HepG2 (cell line): ENCODE results near the gene TRIM22. TPM values are rescaled to one million over a fixed set of nuclear protein-coding genes. Genes with fewer than 3 reads are reported as not detected.
A peak's percentile ranks its signal among the peaks of the same experiment; 100 is the strongest.

Source experiments
- ATAC-seq: fragments of 200-7000 bp; cut with Tn5 transposase; 3 replicates; pipeline ENCODE4 v1.9.1; 2020; ENCODE audit warnings: mild to moderate bottlenecking, moderate library complexity
- BruUV-seq: library from RNA; stranded (reverse); fragments of 400-500 nt; replicated peaks from 2 replicates; lab custom pipeline; 2021; lab: Mats Ljungman, UMichigan
- CTCF ChIA-PET: fragments of 300-600 bp; formaldehyde crosslinking; extraction: SDS; loops from one replicate; lab custom pipeline; 2021; ENCODE audit warnings: low total read pairs, inconsistent platforms, low intra/inter-chr PET ratio; lab: Yijun Ruan, JAX
- POLR2A ChIA-PET: fragments of 350-600 bp; sonication (Branson Sonifier 250); formaldehyde crosslinking; loops from one replicate; lab custom pipeline; 2020; ENCODE audit warnings: antibody characterized with exemption, inconsistent platforms; lab: Yijun Ruan, JAX
- DNase-seq: peaks from one replicate; pipeline ENCODE4 v3.0.0-alpha.2; 2015; ENCODE audit warnings: low spot score
- FAIRE-seq: peaks from 3 replicates; lab custom pipeline; 2011; peaks lifted over from hg19 to GRCh38; lab: Jason Lieb, UNC
- H2AFZ ChIP-seq: one replicate; pipeline ENCODE4 v1.6.1; 2011; ENCODE audit warnings: low read length, inconsistent platforms
- H3K27ac ChIP-seq: fragments of 300-600 bp; 3 replicates; pipeline ENCODE4 v1.8.0; 2011; ENCODE audit warnings: mixed run types, mild to moderate bottlenecking, mixed read lengths, low read length, inconsistent platforms; ENCODE audit not compliant: insufficient read depth; ENCODE audit errors: extremely low read length
- H3K27me3 ChIP-seq, 2 experiments: fragments of 200-600 bp in 1 of 2; 2 replicates in 1 of 2; 3 replicates in 1 of 2; pipeline versions ENCODE4 v1.6.0 to v1.8.0; 2011; ENCODE audit warnings: low read length in 2 of 2, mild to moderate bottlenecking in 2 of 2, moderate library complexity in 2 of 2, inconsistent platforms in 1 of 2; ENCODE audit not compliant: insufficient read depth in 2 of 2, control insufficient read depth in 1 of 2
- H3K36me3 ChIP-seq, 2 experiments: fragments of 200-600 bp in 1 of 2; replicated peaks in 1 of 2; 2 replicates in 1 of 2; 3 replicates in 1 of 2; pipeline versions ENCODE4 v1.5.1 to v1.8.0; 2011; ENCODE audit warnings: low read length in 2 of 2, inconsistent platforms in 1 of 2; ENCODE audit not compliant: insufficient read depth in 2 of 2, control insufficient read depth in 1 of 2
- H3K4me1 ChIP-seq: 2 replicates; pipeline ENCODE4 v1.5.1; 2012; ENCODE audit warnings: low read length, inconsistent platforms; ENCODE audit not compliant: insufficient read depth
- H3K4me2 ChIP-seq: 2 replicates; pipeline ENCODE4 v1.6.0; 2011; ENCODE audit warnings: low read depth, low read length, inconsistent platforms
- H3K4me3 ChIP-seq, 3 experiments: fragments of 200-600 bp in 1 of 3; sonication (generic), shearing (Covaris generic) in 1 of 3; replicated peaks in 1 of 3; 2 replicates each; pipeline ENCODE4 v1.5.1; 2011 to 2016; ENCODE audit warnings: low read length in 3 of 3, inconsistent platforms in 2 of 3, low read depth in 2 of 3, mild to moderate bottlenecking in 2 of 3, control low read depth in 1 of 3, mixed read lengths in 1 of 3; ENCODE audit not compliant: insufficient read depth in 1 of 3
- H3K79me2 ChIP-seq: one replicate; pipeline ENCODE4 v1.6.1; 2011; ENCODE audit warnings: low read length, inconsistent platforms; ENCODE audit not compliant: insufficient read depth
- H3K9ac ChIP-seq: 2 replicates; pipeline ENCODE4 v1.6.0; 2011; ENCODE audit warnings: mild to moderate bottlenecking, low read depth, low read length, inconsistent platforms; ENCODE audit not compliant: insufficient read depth
- H3K9me3 ChIP-seq: 2 replicates; pipeline ENCODE4 v1.5.1; 2012; ENCODE audit warnings: mild to moderate bottlenecking, low read length
- H4K20me1 ChIP-seq: 2 replicates; pipeline ENCODE4 v1.6.0; 2011; ENCODE audit warnings: inconsistent platforms, mild to moderate bottlenecking, low read length, moderate library complexity; ENCODE audit not compliant: insufficient read depth
- ADNP ChIP-seq: sonication (generic); formaldehyde crosslinking; IDR thresholded peaks from 2 replicates; pipeline ENCODE4 v1.4.0; 2020; ENCODE audit warnings: missing genetic modification reagents
- CEBPB ChIP-seq: IDR thresholded peaks from 2 replicates; pipeline ENCODE4 v1.6.1; 2011; ENCODE audit warnings: low read depth, low read length, improper control_type of control experiment, borderline replicate concordance
- MAX ChIP-seq: IDR thresholded peaks from 2 replicates; pipeline ENCODE4 v1.6.1; 2012; ENCODE audit warnings: inconsistent platforms
- WIZ ChIP-seq: sonication (generic); formaldehyde crosslinking; IDR thresholded peaks from 2 replicates; pipeline ENCODE4 v1.5.1; 2020; ENCODE audit warnings: mild to moderate bottlenecking, missing genetic modification reagents
- ZNF350 ChIP-seq: sonication (generic); formaldehyde crosslinking; IDR thresholded peaks from 2 replicates; pipeline ENCODE4 v1.4.0; 2020; ENCODE audit warnings: mild to moderate bottlenecking, low read depth, missing genetic modification reagents, borderline replicate concordance
- WGBS: methylation state at CpG from one replicate; pipeline ENCODE4 v1.1.6; 2017; ENCODE audit warnings: low lambda C conversion rate; 5-methylcytosine and 5-hydroxymethylcytosine counted together
- in situ Hi-C: cut with HindIII; loops from 2 replicates; pipeline ENCODE4 v1.10.0; 2017; ENCODE audit warnings: low pct_unique_long_range_greater_than_20kb; ENCODE audit not compliant: extremely low pct_ligation_motif_present
- intact Hi-C: fragments of 100-400 bp; cut with micrococcal nuclease; formaldehyde crosslinking; loops from one replicate; pipeline ENCODE4 v1.10.0; 2022; ENCODE audit not compliant: unreplicated experiment
- polyA plus RNA-seq, 8 experiments: library from polyadenylated mRNA; depleted of rRNA in 3 of 8; stranded (reverse) in 7 of 8; unstranded in 1 of 8; fragments of >200 nt; fragmentation: Illumina TruSeq in 4 of 8; extraction: Trizol in 4 of 8; gene quantifications; 2 replicates each; pipeline versions ENCODE4 v1.2.1 to v1.2.3, GENCODE V29; 2011 to 2016; ENCODE audit warnings: low read depth in 4 of 8, missing spikeins in 1 of 8, mixed read lengths in 1 of 8; ENCODE audit not compliant: insufficient read depth in 1 of 8
- total RNA-seq, 5 experiments: library from RNA; depleted of rRNA; stranded (reverse); fragments of >200 nt; fragmentation: Illumina TruSeq; extraction: Trizol; gene quantifications; 2 replicates each; pipeline ENCODE4 v1.2.3, GENCODE V29; 2016; ENCODE audit warnings: low read depth in 1 of 5

Gene TRIM22
- total and polyA plus RNA-seq, 2 of the 13 experiments (the other 11 are each of a cell fraction or from before 2014, with no cell fraction given), result 2.4 to 3.2 TPM

- no TSS peak for BruUV-seq
- no peak for DNase-seq
- H3K79me2 ChIP-seq, result no peaks in the 10 kb centered on the region
- ChIA-PET CTCF (no interaction called here), POLR2A (no interaction called here)
- H2AFZ ChIP-seq, result no peak overlapping the region
- FAIRE-seq, result no peak
- in situ Hi-C loops (no loop called here), intact Hi-C loops (no loop called here)
- peak; percentile 68 for ATAC-seq
- no peaks in the 10 kb centered on the region; a peak in 1 of 5 replicates for H3K36me3 ChIP-seq
- H3K27ac ChIP-seq, result no peak overlapping the region
- no peak overlapping the region for H3K9ac ChIP-seq
- H3K9me3 ChIP-seq, result no peaks in the 10 kb centered on the region
- no peaks in the 10 kb centered on the region for H4K20me1 ChIP-seq
- 16% methylated on average over 5 of the region's 5 CpGs for WGBS
- H3K4me1 ChIP-seq, result no peaks in the 10 kb centered on the region
- H3K4me3 ChIP-seq, result no peak overlapping the region
- H3K4me2 ChIP-seq, result no peak overlapping the region
- no peak for TF ChIP-seq MAX
- no peaks in the 10 kb centered on the region for H3K27me3 ChIP-seq
These were observed 31.3 kb upstream of the TRIM22 start for GRCh38 chr11:5658318-5658717.

GRCh38 chr11:5663511-5663910, 26.1 kb upstream of the TRIM22 start:
- ATAC-seq (no peak), FAIRE-seq (no peak), DNase-seq (no peak)
- Histone ChIP-seq H3K9ac (no peak overlapping the region), H3K4me3 (no peak overlapping the region), H3K9me3 (no peaks in the 10 kb centered on the region), H3K4me2 (no peak overlapping the region), H4K20me1 (no peaks in the 10 kb centered on the region), H3K4me1 (no peaks in the 10 kb centered on the region), H3K79me2 (no peaks in the 10 kb centered on the region), H3K36me3 (peaks cover 1 to 5% of the 10 kb centered on the region in 2 experiments; a peak in 2 of 5 replicates), H2AFZ (no peak overlapping the region), H3K27ac (no peak overlapping the region), H3K27me3 (no peaks in the 10 kb centered on the region)
- BruUV-seq, result no TSS peak
- 89% methylated on average over 2 of the region's 2 CpGs for WGBS
- ChIA-PET POLR2A (no interaction called here), CTCF (no interaction called here)
- intact Hi-C loops, result no loop called here
- in situ Hi-C loops, result no loop called here
- TF ChIP-seq ADNP (CRISPR knock-in tag) (no peak), CEBPB (peak; percentile 76), WIZ (CRISPR knock-in tag) (no peak), ZNF350 (CRISPR knock-in tag) (no peak)
